ENCODE data around the gene MACF1.
"Not testable (repeated sequence)": the region's sequence is repeated elsewhere in the genome, so short reads cannot be mapped to it uniquely, and the experiment has no call there.

The MACF1 gene

GRCh38 chr1:39426346-39426745 lies 221.9 kb downstream of the MACF1 start:
- no peak for DNase-seq

- no peak for DNase-seq
These were observed 222.9 kb downstream of the MACF1 start for GRCh38 chr1:39427374-39427773.

GRCh38 chr1:39427912-39428311 lies 223.4 kb downstream of the MACF1 start:
- no peak for DNase-seq

GRCh38 chr1:39431927-39432326 lies 227.4 kb downstream of the MACF1 start:
- no peak for DNase-seq

- DNase-seq, result no peak
These were observed 230.4 kb downstream of the MACF1 start for GRCh38 chr1:39434797-39435395.

- no peak for DNase-seq
These were observed 231.1 kb downstream of the MACF1 start for GRCh38 chr1:39435597-39435996.

GRCh38 chr1:39436842-39437241 lies 232.3 kb downstream of the MACF1 start:
- DNase-seq, result no peak

GRCh38 chr1:39438042-39438441 lies 233.5 kb downstream of the MACF1 start:
- DNase-seq, result no peak

- no peak for DNase-seq
These were observed 236.4 kb downstream of the MACF1 start for GRCh38 chr1:39440856-39441255.

- no peak for DNase-seq
These were observed 237.3 kb downstream of the MACF1 start for GRCh38 chr1:39441797-39442196.

- DNase-seq, result no peak
These were observed 241.1 kb downstream of the MACF1 start for GRCh38 chr1:39445573-39445972.

- DNase-seq, result no peak
These were observed 242.6 kb downstream of the MACF1 start for GRCh38 chr1:39446986-39447567.

- not testable (repeated sequence) for DNase-seq
These were observed 245.5 kb downstream of the MACF1 start for GRCh38 chr1:39450041-39450440.

- no peak for DNase-seq
These were observed 246.6 kb downstream of the MACF1 start for GRCh38 chr1:39450956-39451606.

- DNase-seq, result no peak
These were observed 247.6 kb downstream of the MACF1 start for GRCh38 chr1:39452081-39452480.

GRCh38 chr1:39452540-39452939 lies 248.0 kb downstream of the MACF1 start:
- DNase-seq, result no peak

GRCh38 chr1:39453603-39454002 lies 249.1 kb downstream of the MACF1 start:
- DNase-seq, result no peak

- DNase-seq, result no peak
These were observed 254.5 kb downstream of the MACF1 start for GRCh38 chr1:39458991-39459390.

- no peak for DNase-seq
These were observed 257.6 kb downstream of the MACF1 start for GRCh38 chr1:39462074-39462473.

- no peak for DNase-seq
These were observed 262.1 kb downstream of the MACF1 start for GRCh38 chr1:39466413-39467107.

GRCh38 chr1:39467108-39467720 lies 262.7 kb downstream of the MACF1 start:
- not testable (repeated sequence) for DNase-seq

GRCh38 chr1:39469150-39469549 lies 264.7 kb downstream of the MACF1 start:
- no peak for DNase-seq

GRCh38 chr1:39470040-39470439 lies 265.5 kb downstream of the MACF1 start:
- no peak for DNase-seq
